NCI-H146 treated with DMSO at 0.1 percent for 48 hours (cell line): ENCODE results near the gene FARP1.

Experiments
- DNase-seq: peaks from one replicate; lab custom pipeline; 2025; ENCODE audit not compliant: unreplicated experiment; lab: John Stamatoyannopoulos, UW

Gene FARP1

DNA sequence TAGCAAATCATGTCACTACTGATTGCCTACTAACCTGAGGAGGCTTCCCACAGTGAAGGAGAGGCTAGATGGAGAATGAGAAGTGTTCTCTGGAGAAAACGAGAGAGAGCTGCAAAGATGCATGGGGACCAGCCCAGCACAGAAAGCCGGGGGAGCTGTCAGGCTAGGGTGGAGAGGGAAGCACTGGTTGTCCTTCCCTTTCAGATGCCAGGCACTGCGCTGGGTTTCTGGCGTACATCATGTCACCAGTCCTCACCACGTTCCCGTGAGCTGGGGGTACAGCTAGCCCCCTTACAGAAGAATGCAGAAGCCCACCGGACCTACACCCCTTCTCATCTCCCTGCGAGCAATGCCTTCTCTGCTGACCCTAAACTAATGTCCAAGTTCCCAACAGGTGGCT is 348.0 kb downstream of the FARP1 start:
- no peak for DNase-seq

DNA sequence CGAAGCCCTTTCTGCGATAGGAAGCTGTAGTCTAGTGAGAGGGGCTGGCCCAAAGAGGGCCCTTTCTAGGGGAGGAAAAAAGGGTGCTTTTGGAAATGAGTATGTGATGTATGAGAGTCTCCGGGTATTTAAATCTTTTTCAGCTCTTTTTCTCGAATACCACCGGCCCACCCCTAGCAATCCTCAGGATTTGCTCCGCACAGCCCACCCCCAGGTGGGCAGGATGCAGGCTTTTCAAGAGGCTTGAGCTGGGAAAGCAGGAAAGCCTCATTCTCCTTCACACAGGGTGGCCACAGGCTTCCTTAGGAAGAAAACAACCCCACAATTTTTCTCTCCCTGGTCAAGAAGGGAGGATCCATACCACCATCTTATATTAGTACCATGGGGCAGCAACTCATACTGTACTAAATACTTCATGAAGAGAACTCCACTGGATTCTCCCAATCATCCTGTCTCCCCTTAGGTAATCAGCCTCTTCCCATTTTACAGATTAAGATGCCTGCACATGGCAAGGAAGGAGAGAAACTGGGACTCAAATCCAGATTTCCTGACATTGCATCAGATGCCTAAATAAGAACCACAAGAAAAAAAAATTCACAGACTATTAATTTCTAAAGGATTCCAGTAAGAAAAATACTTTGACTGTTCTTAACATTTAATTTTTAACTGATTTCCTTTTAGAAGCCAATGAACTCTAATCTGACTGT is 349.6 kb downstream of the FARP1 start:
- DNase-seq, result no peak

DNA sequence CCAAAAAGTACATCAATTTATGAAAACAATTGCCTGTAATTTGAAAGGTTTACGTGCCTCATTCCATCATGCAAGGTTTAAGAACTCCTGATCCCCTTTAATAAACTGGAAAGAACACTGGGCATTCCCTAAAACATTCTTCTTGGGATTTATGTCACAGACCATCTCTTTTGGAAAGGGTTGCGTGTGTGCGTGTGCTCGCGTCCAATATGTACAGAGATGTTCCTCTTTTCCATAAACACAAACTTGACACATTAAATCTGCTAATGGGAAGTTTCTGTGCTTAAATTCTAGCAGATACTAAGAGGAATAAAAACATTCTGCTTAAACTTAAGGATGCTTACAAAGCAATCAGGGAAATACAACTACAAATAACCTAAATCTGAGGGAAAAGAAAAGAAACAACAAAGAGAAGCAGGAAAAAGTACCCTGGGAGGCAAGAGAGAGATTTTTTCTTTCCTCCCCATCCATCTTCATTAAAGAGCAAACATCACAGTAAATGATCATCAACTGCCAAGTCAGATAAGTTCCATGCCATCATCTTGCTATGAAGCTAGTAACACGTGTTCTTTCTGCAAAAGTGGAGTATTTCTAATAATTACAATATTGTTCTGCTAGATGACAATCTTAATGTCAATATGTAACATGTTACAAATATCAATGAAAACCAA is 350.3 kb downstream of the FARP1 start:
- no peak for DNase-seq

DNA sequence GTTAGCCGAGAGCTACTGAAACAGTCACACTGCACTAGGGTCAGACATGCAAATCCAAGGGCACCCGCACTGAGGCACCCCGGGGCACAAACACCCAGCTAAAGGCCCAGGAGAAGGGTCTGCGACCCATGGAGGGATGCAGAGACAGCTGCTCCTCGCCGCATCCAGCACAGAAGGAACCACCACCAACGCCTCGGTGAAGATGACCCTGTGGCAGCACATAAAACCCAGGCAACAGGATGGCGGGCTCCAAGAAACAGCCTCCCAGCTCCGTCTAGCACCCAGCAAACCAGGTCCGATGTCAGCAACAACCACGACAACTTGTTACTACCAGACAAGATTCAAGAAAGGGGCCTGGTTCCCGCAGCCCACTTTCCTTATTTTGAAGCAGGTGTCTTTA is 351.9 kb downstream of the FARP1 start:
- DNase-seq, result no peak

DNA sequence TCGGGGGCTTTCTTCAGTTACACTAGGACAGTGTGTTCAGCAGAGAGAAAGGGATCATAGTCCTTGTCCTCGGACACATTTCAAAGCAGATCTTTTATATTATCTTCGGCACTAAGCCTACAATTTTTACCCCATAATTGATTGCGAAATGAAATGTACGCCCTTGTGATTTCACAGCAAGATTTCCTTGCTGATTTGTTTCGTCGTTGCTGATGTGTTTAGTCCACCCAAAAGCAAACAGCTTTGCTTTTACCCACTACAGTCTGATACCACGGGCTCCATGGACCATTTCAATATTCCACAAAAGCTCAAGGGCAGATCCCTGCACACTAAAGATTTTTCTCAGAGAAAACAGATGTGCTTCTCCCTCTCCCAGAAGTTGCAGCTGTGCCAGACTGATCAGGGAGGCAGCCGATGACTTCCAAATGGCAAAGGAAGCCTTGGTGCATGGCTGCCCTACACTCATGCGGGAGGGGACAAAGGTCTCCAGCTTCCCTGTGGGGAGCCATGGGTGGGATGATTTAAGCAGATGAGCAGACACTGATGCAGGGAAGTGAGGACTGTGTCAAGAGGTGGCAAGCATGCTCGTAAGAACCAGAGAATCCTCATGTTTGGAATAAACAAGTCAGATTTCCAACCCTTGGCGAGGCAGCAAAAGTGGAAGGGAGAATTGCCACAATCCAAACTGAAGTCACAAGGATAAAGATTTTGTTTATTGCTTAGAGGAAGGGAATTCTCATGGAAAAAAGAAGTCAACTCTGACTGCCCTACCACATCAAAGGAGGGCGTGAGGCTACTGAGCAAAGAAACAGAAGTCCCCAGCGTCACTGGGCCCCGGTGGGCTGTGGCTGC is 353.0 kb downstream of the FARP1 start:
- peak; percentile 9 for DNase-seq

DNA sequence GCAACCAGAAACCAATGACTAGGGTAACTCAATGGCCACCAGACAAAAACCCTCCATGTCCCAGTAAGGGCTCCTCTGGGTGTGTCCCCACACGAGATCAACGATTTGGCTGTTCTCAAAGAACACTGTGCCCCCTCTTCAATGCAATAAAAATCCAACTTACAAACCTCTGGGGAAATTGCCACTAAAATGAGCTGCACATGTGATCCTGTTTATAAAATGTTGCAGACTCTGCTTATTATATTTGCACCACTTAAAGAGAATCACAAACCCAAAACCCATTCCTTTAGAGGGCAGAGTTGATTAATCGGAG is 353.5 kb downstream of the FARP1 start:
- DNase-seq, result no peak

DNA sequence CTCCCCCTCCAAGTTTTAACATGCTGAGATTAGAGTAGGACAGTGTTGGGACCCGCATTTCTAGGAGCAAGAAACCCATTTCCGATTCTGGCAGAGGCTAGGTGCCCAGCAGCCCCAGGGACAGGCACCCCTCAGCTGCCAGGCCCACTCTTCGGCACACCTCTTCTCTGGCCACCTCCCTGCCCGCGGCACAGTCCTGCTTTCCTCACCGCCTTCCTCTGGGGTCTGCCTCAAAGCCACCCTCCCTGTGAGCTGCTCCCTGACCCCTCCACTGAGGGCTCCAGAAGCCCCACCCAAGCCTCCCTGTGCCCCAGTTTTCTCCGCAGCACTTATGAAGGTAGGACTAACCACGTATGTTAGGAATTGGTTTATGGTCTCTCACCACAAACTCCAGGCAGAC is 354.1 kb downstream of the FARP1 start:
- DNase-seq, result no peak

DNA sequence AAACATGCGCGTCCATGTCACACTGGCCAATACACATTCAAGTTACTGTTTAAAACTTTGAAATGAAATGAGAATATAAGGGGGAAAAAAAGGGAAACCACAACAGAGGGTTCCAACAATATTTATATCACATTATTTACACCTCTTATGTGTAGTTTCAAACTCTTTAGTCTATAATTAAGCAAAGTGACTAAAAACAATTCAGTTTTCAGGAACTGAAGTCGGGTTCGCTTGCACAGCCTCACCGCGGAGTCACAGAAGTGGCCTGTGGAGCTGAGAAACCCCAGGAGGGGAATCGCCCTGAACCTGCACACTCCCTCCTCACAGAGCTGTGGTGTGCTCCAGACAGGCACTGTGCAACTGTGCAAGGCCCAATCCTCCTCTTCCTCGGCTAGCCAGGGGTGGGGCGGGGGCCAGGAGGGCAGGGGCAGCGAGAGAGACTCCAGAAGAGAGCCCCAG is 358.1 kb downstream of the FARP1 start:
- no peak for DNase-seq

DNA sequence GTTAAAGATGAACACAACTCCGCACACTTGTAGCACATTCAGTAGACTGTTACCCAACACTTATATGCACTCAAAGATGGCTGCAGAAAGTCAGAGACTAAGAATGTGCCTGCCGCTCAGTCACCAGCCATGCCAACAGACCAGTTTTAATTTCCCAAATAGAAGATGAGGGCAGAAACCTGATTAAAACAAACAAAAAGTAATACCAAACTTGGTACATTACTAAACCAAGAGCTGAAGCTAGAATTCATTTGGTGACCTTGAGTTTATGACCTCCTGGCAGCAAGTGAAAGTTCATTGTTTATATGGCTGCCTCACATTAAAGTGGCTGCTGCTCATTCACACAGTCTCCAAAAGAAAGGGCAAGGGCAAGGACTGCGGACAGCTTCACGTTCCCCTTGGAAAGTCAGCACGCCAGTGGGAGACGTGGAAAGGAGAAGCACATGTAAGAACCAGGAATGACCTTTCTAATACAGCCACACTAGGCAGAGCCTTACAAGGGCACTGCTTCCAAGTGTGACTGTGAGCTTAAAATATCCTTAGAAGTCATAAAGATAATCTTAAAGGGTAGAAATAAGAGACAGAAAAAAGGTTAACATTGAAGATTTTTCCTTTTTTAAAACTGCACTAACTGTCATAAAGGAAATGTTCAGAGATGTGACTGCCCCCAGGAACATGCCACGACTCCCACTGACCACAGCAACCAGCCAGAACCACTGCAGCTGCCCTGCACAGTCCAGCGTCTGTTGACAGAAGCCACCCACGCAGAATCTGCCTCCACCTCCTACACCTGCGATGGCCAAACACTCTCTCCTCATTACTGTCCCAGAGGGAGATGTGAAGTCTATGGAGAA is 360.5 kb downstream of the FARP1 start:
- no peak for DNase-seq

DNA sequence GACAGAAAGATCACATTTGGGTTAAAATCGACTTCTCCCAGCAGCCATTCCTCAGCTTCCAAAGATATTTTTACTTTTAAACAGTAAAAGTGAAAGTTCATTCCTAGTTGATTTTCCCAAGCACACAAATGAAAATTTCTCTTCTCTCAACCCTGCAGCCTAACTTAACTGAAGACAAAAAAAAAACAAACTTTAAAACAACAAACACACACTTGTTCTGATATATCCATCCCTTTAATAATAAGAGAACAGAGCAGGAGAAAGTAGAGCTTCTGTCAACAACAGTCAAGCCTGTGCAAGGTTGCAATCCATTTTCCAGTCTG is 361.1 kb downstream of the FARP1 start:
- no peak for DNase-seq

DNA sequence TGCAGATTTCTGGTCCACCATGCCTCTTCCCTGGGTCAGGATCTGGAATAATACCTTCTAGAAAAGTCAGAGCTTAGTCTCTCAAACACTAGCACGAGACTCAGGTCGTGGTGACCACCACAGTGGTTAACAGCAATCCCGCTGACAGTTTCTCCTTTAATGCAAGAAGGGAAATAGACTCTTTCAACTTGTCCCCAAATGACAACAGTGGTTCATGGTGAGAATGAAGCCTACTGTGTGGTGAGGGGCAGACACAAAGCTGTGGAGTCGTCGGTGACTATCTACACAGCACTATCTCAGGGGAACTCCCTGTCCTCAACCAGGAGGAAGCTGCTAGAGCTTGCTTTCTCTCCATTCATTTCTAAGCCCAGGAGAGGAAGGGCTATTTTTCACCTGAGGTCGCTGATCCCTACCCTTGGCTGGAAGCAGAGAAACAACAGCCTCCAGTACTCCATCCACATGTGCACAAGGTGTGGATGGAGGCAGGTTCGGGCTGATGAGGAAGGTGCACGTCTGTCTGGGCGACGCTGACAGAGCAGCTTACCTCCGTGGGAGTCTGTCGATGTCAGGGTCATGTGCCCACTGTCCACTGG is 361.6 kb downstream of the FARP1 start:
- no peak for DNase-seq
